ENCODE results near the gene GABRP. TPM values are rescaled to one million over a fixed set of nuclear protein-coding genes. Genes with fewer than 3 reads are reported as not detected.

GABRP gene
- total RNA-seq, 1 experiment from 2014 or later: 1.5 TPM

DNA sequence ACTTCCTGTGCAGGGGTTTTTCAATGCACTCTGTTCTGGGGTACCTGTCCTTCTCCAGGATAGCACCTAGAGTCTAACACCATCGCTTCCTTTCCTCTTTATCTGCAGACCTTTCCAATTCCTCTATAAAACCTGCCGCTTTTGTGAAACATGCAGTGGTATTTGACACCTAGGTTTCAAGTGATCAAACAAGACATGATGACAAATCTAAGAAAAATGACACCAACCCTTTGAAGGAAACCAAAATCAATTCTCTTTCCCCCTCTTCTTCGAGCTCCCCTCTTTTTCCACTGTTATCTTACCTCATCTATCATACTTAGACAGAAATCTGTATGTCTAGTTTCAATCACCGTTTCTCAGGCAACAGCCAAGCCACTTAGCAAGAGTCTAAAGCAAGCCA lies 52.7 kb downstream of the GABRP start:
- H3K4me1 Mint-ChIP-seq: peaks cover 0 to 3% of the 10 kb centered on the region in 2 experiments; a peak in 2 of 4 replicates

More for the DNA sequence above, 52.7 kb downstream of the GABRP start:
- Mint-ChIP-seq H3K27me3 (ENCODE audit: low read depth) (no peaks in the 10 kb centered on the region; the same call in 1 of the 2 replicates), H3K27ac (no peak overlapping the region), H3K9me3 (peaks cover 6 to 7% of the 10 kb centered on the region in 2 experiments; a peak in 4 of 5 replicates), H3K4me3 (no peak overlapping the region), H3K36me3 (ENCODE audit: insufficient read depth in 1 of 3, low read depth in 3 of 3) (peaks cover 0 to 6% (median 0%) of the 10 kb centered on the region in 3 experiments; a peak in 1 of 7 replicates)
- H4K20me1 ChIP-seq (ENCODE audit: control insufficient read depth, insufficient read depth, insufficient read length): no peaks in the 10 kb centered on the region
- H3K23ac ChIP-seq (ENCODE audit: insufficient read length, low read depth, low read length): no peak overlapping the region
- WGBS (ENCODE audit: extremely low coverage, insufficient read length, low lambda C conversion rate): no CpG with 5 or more reads among the region's 4 CpGs
- no peak overlapping the region for H3K14ac ChIP-seq (ENCODE audit: insufficient read depth, low read length)
- no peak overlapping the region for H2BK15ac ChIP-seq (ENCODE audit: low read depth, low read length)
- no peak overlapping the region for H2BK20ac ChIP-seq (ENCODE audit: low read depth, low read length, poor library complexity, severe bottlenecking)
- no peak overlapping the region for H3K4me2 ChIP-seq (ENCODE audit: insufficient read depth, insufficient read length, low read length)
- H3T11ph ChIP-seq (ENCODE audit: low read length): no peak overlapping the region
- H3K27ac ChIP-seq (ENCODE audit: insufficient read length, low read depth, low read length): no peak overlapping the region
- H2BK5ac ChIP-seq (ENCODE audit: insufficient read length, low read length): no peak overlapping the region
- no peaks in the 10 kb centered on the region for H3K9me3 ChIP-seq (ENCODE audit: control insufficient read depth, low read depth, low read length)
- H3K56ac ChIP-seq (ENCODE audit: insufficient read length, low read depth, low read length): no peak overlapping the region
- H4K5ac ChIP-seq (ENCODE audit: insufficient read length, low read depth, low read length): no peak overlapping the region
- H4K8ac ChIP-seq (replicated peaks; ENCODE audit: insufficient read length, low read depth, low read length): no peak overlapping the region
- H2AFZ ChIP-seq (ENCODE audit: low read length): no peak overlapping the region
- TF ChIP-seq, protein P1, sequence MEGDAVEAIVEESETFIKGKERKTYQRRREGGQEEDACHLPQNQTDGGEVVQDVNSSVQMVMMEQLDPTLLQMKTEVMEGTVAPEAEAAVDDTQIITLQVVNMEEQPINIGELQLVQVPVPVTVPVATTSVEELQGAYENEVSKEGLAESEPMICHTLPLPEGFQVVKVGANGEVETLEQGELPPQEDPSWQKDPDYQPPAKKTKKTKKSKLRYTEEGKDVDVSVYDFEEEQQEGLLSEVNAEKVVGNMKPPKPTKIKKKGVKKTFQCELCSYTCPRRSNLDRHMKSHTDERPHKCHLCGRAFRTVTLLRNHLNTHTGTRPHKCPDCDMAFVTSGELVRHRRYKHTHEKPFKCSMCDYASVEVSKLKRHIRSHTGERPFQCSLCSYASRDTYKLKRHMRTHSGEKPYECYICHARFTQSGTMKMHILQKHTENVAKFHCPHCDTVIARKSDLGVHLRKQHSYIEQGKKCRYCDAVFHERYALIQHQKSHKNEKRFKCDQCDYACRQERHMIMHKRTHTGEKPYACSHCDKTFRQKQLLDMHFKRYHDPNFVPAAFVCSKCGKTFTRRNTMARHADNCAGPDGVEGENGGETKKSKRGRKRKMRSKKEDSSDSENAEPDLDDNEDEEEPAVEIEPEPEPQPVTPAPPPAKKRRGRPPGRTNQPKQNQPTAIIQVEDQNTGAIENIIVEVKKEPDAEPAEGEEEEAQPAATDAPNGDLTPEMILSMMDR (conservative IDR thresholded peaks at IDR 0.05): no peak
- H3K27me3 ChIP-seq (ENCODE audit: insufficient read depth, low read length): no peaks in the 10 kb centered on the region
- no peaks in the 10 kb centered on the region; the same call in 1 of the 2 replicates for H3K4me1 ChIP-seq (ENCODE audit: insufficient read depth, low read length)
- no peak overlapping the region for H3K9ac ChIP-seq (ENCODE audit: extremely low read depth, insufficient read length, low read length)
- no peak overlapping the region for H3K4ac ChIP-seq (ENCODE audit: low read depth, low read length)
- no peak overlapping the region for H2BK120ac ChIP-seq (ENCODE audit: low read depth, low read length, poor library complexity, severe bottlenecking)
- no peaks in the 10 kb centered on the region for H3K23me2 ChIP-seq (ENCODE audit: insufficient read length, low read depth, low read length, poor library complexity, severe bottlenecking)
- no peak overlapping the region for H2BK12ac ChIP-seq (ENCODE audit: insufficient read length, low read depth, low read length)
- H2AK5ac ChIP-seq (ENCODE audit: insufficient read length, low read length): no peak overlapping the region
- H4K91ac ChIP-seq (ENCODE audit: insufficient read length, low read depth, low read length): no peak overlapping the region
- no peak for DNase-seq
- no peak overlapping the region for H3K18ac ChIP-seq (ENCODE audit: insufficient read length, low read depth, low read length)
- no peaks in the 10 kb centered on the region for H3K79me1 ChIP-seq (ENCODE audit: insufficient read depth, low read depth, low read length, poor library complexity, severe bottlenecking)
- H3K79me2 ChIP-seq (ENCODE audit: insufficient read depth, low read length): no peaks in the 10 kb centered on the region
